Esophagus muscularis mucosa (tissue), 4 donors: ENCODE data around the gene NLGN4Y.

Experiments used
- EP300 ChIP-seq: sonication (generic); formaldehyde crosslinking; IDR thresholded peaks from one replicate; pipeline ENCODE4 v1.6.1; 2017; ENCODE audit warnings: antibody characterized with exemption
- POLR2A ChIP-seq: fragments of 450-650 bp; IDR thresholded peaks from one replicate; pipeline ENCODE4 v1.6.1; 2017; ENCODE audit warnings: antibody characterized with exemption, moderate library complexity, mild to moderate bottlenecking, low read depth
- POLR2AphosphoS5 ChIP-seq, 2 donors: sonication (generic); formaldehyde crosslinking; IDR thresholded peaks; one replicate each; pipeline ENCODE4 v1.6.1; 2017; ENCODE audit warnings: antibody characterized with exemption in 2 of 2
- TF ChIP-seq, protein P1 (sequence below), 3 experiments: fragments of 200-600 bp in 2 of 3; fragments of 450-650 bp in 1 of 3; sonication (generic) in 2 of 3; IDR thresholded peaks; one replicate each; pipeline ENCODE4 v1.5.1; 2017 to 2019; ENCODE audit warnings: antibody characterized with exemption in 3 of 3, mild to moderate bottlenecking in 2 of 3, moderate library complexity in 1 of 3

DNA sequence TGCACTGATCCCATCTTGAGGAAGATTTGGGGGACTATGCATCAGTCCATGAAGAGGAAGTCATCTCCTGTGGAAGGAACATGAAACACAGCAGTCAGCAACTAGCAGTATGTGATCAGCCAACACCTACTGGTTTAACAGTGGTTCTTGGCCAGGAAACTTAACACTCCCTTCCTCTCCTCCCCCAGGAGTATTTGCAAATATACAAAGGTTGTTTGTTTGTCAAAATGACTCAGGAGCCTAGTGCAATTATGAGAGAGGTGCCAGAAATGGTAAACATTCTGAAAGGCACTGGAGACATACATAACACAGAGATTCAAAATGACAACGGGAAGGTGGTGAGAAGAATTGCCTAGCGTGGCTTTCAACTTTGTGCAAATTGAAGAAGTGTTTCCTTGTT, 26.3 kb upstream of the NLGN4Y start:
- TF ChIP-seq, protein P1, sequence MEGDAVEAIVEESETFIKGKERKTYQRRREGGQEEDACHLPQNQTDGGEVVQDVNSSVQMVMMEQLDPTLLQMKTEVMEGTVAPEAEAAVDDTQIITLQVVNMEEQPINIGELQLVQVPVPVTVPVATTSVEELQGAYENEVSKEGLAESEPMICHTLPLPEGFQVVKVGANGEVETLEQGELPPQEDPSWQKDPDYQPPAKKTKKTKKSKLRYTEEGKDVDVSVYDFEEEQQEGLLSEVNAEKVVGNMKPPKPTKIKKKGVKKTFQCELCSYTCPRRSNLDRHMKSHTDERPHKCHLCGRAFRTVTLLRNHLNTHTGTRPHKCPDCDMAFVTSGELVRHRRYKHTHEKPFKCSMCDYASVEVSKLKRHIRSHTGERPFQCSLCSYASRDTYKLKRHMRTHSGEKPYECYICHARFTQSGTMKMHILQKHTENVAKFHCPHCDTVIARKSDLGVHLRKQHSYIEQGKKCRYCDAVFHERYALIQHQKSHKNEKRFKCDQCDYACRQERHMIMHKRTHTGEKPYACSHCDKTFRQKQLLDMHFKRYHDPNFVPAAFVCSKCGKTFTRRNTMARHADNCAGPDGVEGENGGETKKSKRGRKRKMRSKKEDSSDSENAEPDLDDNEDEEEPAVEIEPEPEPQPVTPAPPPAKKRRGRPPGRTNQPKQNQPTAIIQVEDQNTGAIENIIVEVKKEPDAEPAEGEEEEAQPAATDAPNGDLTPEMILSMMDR (IDR thresholded peaks at IDR 0.05), result no peak
- no peak for TF ChIP-seq POLR2A
- TF ChIP-seq EP300, result no peak
- TF ChIP-seq POLR2AphosphoS5 (IDR thresholded peaks at IDR 0.05), result no peak
